Measurements from ENCODE around the gene IL4R. TPM values are rescaled to one million over a fixed set of nuclear protein-coding genes. Genes with fewer than 3 reads are reported as not detected.
"Not testable (repeated sequence)": the region's sequence is repeated elsewhere in the genome, so short reads cannot be mapped to it uniquely, and the experiment has no call there.

Gene IL4R
- total RNA-seq, 2 donors from 2014 or later, result 11.9 to 35.5 TPM

- peak; percentile 95 for DNase-seq (ENCODE audit: low spot score)
- TF ChIP-seq, protein P1, sequence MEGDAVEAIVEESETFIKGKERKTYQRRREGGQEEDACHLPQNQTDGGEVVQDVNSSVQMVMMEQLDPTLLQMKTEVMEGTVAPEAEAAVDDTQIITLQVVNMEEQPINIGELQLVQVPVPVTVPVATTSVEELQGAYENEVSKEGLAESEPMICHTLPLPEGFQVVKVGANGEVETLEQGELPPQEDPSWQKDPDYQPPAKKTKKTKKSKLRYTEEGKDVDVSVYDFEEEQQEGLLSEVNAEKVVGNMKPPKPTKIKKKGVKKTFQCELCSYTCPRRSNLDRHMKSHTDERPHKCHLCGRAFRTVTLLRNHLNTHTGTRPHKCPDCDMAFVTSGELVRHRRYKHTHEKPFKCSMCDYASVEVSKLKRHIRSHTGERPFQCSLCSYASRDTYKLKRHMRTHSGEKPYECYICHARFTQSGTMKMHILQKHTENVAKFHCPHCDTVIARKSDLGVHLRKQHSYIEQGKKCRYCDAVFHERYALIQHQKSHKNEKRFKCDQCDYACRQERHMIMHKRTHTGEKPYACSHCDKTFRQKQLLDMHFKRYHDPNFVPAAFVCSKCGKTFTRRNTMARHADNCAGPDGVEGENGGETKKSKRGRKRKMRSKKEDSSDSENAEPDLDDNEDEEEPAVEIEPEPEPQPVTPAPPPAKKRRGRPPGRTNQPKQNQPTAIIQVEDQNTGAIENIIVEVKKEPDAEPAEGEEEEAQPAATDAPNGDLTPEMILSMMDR (IDR thresholded peaks at IDR 0.05), result peak in 1 of 2 donors; percentile 26
- Histone ChIP-seq H3K27me3 (no peaks in the 10 kb centered on the region), H3K9me3 (no peaks in the 10 kb centered on the region), H3K4me3 (peak overlapping the region in 1 of 2 donors; percentile 8), H3K36me3 (peaks cover 3% of the 10 kb centered on the region), H3K4me1 (peaks cover 0 to 62% of the 10 kb centered on the region in 2 donors), H3K27ac (peak overlapping the region; percentile 85 to 91)
Observed at GRCh38 chr16:27326738-27327585, 13.2 kb downstream of the IL4R start.

- Histone ChIP-seq H3K9me3 (no peaks in the 10 kb centered on the region), H3K4me3 (no peak overlapping the region), H3K36me3 (peaks cover 3% of the 10 kb centered on the region), H3K27me3 (no peaks in the 10 kb centered on the region), H3K27ac (peak overlapping the region; percentile 85 to 91), H3K4me1 (peaks cover 0 to 62% of the 10 kb centered on the region in 2 donors)
- DNase-seq (ENCODE audit: low spot score), result no peak
- TF ChIP-seq, protein P1 (IDR thresholded peaks at IDR 0.05), result no peak
Observed at GRCh38 chr16:27327586-27327915, 13.8 kb downstream of the IL4R start.

DNA sequence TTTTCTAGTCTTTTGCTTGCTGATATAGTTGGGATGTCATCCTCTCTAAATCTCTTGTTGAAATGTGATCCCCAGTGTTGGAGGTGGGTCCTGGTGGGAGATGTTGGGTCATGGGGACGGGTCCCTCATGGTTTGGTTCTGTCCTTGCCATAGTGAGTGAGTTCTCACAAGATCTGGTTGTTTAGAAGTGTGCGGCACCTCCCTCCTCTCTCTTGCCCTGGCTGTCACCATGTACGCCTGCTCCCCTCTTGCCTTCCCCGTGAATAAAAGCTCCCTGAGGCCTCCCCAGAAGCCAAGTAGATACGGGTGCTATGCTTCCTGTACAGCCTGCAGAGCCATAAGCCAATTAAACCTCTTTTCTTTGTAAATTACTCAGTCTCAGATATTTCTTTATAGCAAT, 15.2 kb downstream of the IL4R start:
- TF ChIP-seq, protein P1 (IDR thresholded peaks at IDR 0.05), result no peak
- Histone ChIP-seq H3K4me1 (peaks cover 0 to 56% of the 10 kb centered on the region in 2 donors), H3K4me3 (no peak overlapping the region), H3K9me3 (no peaks in the 10 kb centered on the region), H3K36me3 (peaks cover 9% of the 10 kb centered on the region), H3K27me3 (no peaks in the 10 kb centered on the region), H3K27ac (peak overlapping the region; percentile 85 to 91)
- no peak for DNase-seq (ENCODE audit: low spot score)

GRCh38 chr16:27329376-27330079, 15.8 kb downstream of the IL4R start:
- not testable (repeated sequence) for H3K27me3 ChIP-seq; DNase-seq (ENCODE audit: low spot score); H3K4me3 ChIP-seq; H3K9me3 ChIP-seq
- Histone ChIP-seq H3K36me3 (peaks cover 13% of the 10 kb centered on the region), H3K4me1 (peaks cover 0 to 51% of the 10 kb centered on the region in 2 donors), H3K27ac (peak overlapping the region; percentile 85 to 91)

DNA sequence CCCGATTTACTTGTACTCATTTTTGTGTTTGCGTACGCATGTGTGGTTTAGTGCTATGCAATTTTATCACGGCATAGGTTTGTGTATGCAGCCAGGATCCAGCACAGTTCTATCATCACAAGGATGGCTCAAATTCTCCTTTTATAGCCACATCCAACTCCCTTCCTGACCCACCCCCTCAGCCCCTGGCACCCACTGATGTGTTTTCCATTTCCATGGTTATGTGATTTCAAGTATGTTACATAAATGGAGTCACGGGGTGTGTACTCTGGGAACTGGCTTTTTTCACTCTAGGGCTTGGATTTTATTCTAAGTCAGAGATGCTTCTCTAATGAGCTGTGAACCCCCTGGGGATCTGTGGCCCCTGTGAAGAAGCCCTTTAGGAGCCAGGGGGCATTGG, 16.8 kb downstream of the IL4R start:
- H3K4me1 ChIP-seq, result peaks cover 0 to 51% of the 10 kb centered on the region in 2 donors
- H3K9me3 ChIP-seq, result no peaks in the 10 kb centered on the region
- H3K4me3 ChIP-seq, result no peak overlapping the region
- H3K27me3 ChIP-seq, result no peaks in the 10 kb centered on the region
- peak overlapping the region; percentile 85 to 91 for H3K27ac ChIP-seq
- peaks cover 19% of the 10 kb centered on the region for H3K36me3 ChIP-seq
- TF ChIP-seq, protein P1 (IDR thresholded peaks at IDR 0.05), result no peak
- DNase-seq (ENCODE audit: low spot score), result peak; percentile 94

DNA sequence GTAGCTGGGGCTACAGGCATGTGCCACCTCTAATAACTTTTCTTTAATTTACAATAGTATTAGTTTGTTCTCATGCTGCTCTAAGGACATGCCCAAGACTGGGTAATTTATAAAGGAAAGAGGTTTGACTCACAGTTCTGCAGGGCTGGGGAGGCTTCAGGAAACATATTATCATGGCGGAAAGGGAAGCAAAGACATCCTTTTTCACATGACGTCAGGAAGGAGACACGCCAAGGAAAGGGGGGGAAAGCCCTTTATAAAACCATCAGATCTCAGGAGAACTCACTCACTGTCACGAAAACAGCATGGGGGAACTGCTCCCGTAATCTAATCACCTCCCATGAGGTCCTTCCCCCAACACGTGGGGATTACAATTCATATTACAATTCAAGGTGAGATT, 18.3 kb downstream of the IL4R start:
- Histone ChIP-seq H3K36me3 (peaks cover 19% of the 10 kb centered on the region), H3K27ac (peak overlapping the region; percentile 85 to 91)
- TF ChIP-seq, protein P1 (IDR thresholded peaks at IDR 0.05), result no peak

More for the DNA sequence above, 18.3 kb downstream of the IL4R start:
- no peak overlapping the region for H3K4me3 ChIP-seq
- H3K27me3 ChIP-seq, result no peaks in the 10 kb centered on the region
- peaks cover 0 to 42% of the 10 kb centered on the region in 2 donors for H3K4me1 ChIP-seq
- no peak for DNase-seq (ENCODE audit: low spot score)
- no peaks in the 10 kb centered on the region for H3K9me3 ChIP-seq

All from right atrium auricular region (tissue), 2 donors.